ENCODE measurements around the gene CELF2. TPM values are rescaled to one million over a fixed set of nuclear protein-coding genes. Genes with fewer than 3 reads are reported as not detected.

CELF2 gene
- total and polyA plus RNA-seq, 2 of the 4 experiments (the other 2 are of a cell fraction): 3.5 to 6.6 TPM

GRCh38 chr10:11149807-11150141, 132.1 kb downstream of the CELF2 start:
- no CpG with 5 or more reads among the region's 3 CpGs for WGBS, 2 experiments (ENCODE audit: extremely low coverage in 2 of 2, insufficient read length in 1 of 2)
- dilution Hi-C loops (cut with HindIII; ENCODE audit: low sequenced_read_pairs, unreplicated experiment): no loop called here
- POLR2A ChIA-PET (ENCODE audit: unreplicated experiment): no interaction called here

More at GRCh38 chr10:11149807-11150141, 132.1 kb downstream of the CELF2 start:
- no peak overlapping the region for H3K4ac ChIP-seq (ENCODE audit: low read depth, low read length)
- no peak for ATAC-seq (ENCODE audit: low read depth)
- DNase-seq: no peak
- no peak overlapping the region for H3K4me3 ChIP-seq (ENCODE audit: insufficient read depth, low read depth, low read length)
- H3K56ac ChIP-seq (ENCODE audit: extremely low read depth, insufficient read depth, low read length): no peak overlapping the region
- H2BK15ac ChIP-seq (ENCODE audit: low read depth, low read length): no peak overlapping the region
- H4K20me1 ChIP-seq (ENCODE audit: insufficient read depth, low read length): no peaks in the 10 kb centered on the region
- no peak overlapping the region for H3K4me2 ChIP-seq (ENCODE audit: low read depth, low read length)
- H3K23ac ChIP-seq (ENCODE audit: low read depth, low read length): no peak overlapping the region
- CTCF ChIA-PET: interaction anchor here (0.7 kb wide), 1 partner anchor 352 kb away, joined by 3 read pairs; no protein-coding TSS in a partner anchor
- no peak overlapping the region for H3K14ac ChIP-seq (replicated peaks; ENCODE audit: low read depth, low read length)
- no peak overlapping the region for H3K27ac ChIP-seq (ENCODE audit: insufficient read depth, low read length)
- no TSS peak for BruUV-seq (replicated peaks)
- no peak overlapping the region for H4K8ac ChIP-seq (ENCODE audit: low read depth in 2 of 2, low read length in 2 of 2)
- no peak overlapping the region for H3K18ac ChIP-seq (ENCODE audit: low read depth, low read length)
- H2AK5ac ChIP-seq (ENCODE audit: low read depth, low read length): no peak overlapping the region
- no peak overlapping the region for H2BK120ac ChIP-seq (ENCODE audit: low read depth, low read length)
- in situ Hi-C loops (cut with MboI; ENCODE audit: low sequenced_read_pairs): no loop called here
- H3K4me1 ChIP-seq (ENCODE audit: control insufficient read depth, insufficient read depth, low read length): no peaks in the 10 kb centered on the region
- H2BK20ac ChIP-seq (ENCODE audit: low read depth, low read length): no peak overlapping the region
- no peaks in the 10 kb centered on the region for H3K36me3 ChIP-seq (ENCODE audit: control insufficient read depth, insufficient read depth, low read length)
- no peak overlapping the region for H2BK5ac ChIP-seq (ENCODE audit: low read depth, low read length, poor library complexity, severe bottlenecking)
- H3K9me1 ChIP-seq (ENCODE audit: insufficient read depth, low read length): no peaks in the 10 kb centered on the region
- no peaks in the 10 kb centered on the region for H3K79me1 ChIP-seq (ENCODE audit: low read depth in 1 of 2, low read length in 2 of 2)
- no peak overlapping the region for H2AK9ac ChIP-seq (replicated peaks; ENCODE audit: low read depth, low read length, poor library complexity)
- H3K27me3 ChIP-seq (ENCODE audit: control insufficient read depth, insufficient read depth, low read length): no peaks in the 10 kb centered on the region
- no peak overlapping the region for H4K5ac ChIP-seq (ENCODE audit: low read depth, low read length)
- H3K9ac ChIP-seq (ENCODE audit: low read depth, low read length): no peak overlapping the region
- TF ChIP-seq SMC3 (IDR thresholded peaks at IDR 0.05; ENCODE audit: low read depth, low read length) (no peak), POLR2A (IDR thresholded peaks at IDR 0.05; ENCODE audit: low read depth, low read length) (no peak), FOS (IDR thresholded peaks at IDR 0.05; ENCODE audit: low read depth, low read length) (no peak), USF2 (IDR thresholded peaks at IDR 0.05; ENCODE audit: low read depth, low read length) (no peak), CHD1 (IDR thresholded peaks at IDR 0.05; ENCODE audit: low read depth, low read length) (no peak), RCOR1 (IDR thresholded peaks at IDR 0.05; ENCODE audit: insufficient replicate concordance, low read length) (no peak), CTCF (conservative IDR thresholded peaks at IDR 0.05; ENCODE audit: low read depth, low read length) (no peak)
- H3K9me3 ChIP-seq (ENCODE audit: control insufficient read depth, insufficient read depth, low read length): no peaks in the 10 kb centered on the region
- H2AFZ ChIP-seq (replicated peaks; ENCODE audit: low read length, poor library complexity): no peak overlapping the region
- H4K91ac ChIP-seq (ENCODE audit: insufficient read depth, low read depth, low read length): no peak overlapping the region
- intact Hi-C loops (cut with micrococcal nuclease): no loop called here
